HG03159 (cell line): ENCODE measurements around the gene ZDHHC15.
"Not testable (repeated sequence)": the region's sequence is repeated elsewhere in the genome, so short reads cannot be mapped to it uniquely, and the experiment has no call there.

Source experiments
- ATAC-seq: cut with Tn5 transposase; IDR thresholded peaks from one replicate; pipeline ENCODE4 v1.9.1; 2021; ENCODE audit warnings: mild to moderate bottlenecking, moderate library complexity; ENCODE audit not compliant: unreplicated experiment

ZDHHC15 gene, protein sequence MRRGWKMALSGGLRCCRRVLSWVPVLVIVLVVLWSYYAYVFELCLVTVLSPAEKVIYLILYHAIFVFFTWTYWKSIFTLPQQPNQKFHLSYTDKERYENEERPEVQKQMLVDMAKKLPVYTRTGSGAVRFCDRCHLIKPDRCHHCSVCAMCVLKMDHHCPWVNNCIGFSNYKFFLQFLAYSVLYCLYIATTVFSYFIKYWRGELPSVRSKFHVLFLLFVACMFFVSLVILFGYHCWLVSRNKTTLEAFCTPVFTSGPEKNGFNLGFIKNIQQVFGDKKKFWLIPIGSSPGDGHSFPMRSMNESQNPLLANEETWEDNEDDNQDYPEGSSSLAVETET

DNA sequence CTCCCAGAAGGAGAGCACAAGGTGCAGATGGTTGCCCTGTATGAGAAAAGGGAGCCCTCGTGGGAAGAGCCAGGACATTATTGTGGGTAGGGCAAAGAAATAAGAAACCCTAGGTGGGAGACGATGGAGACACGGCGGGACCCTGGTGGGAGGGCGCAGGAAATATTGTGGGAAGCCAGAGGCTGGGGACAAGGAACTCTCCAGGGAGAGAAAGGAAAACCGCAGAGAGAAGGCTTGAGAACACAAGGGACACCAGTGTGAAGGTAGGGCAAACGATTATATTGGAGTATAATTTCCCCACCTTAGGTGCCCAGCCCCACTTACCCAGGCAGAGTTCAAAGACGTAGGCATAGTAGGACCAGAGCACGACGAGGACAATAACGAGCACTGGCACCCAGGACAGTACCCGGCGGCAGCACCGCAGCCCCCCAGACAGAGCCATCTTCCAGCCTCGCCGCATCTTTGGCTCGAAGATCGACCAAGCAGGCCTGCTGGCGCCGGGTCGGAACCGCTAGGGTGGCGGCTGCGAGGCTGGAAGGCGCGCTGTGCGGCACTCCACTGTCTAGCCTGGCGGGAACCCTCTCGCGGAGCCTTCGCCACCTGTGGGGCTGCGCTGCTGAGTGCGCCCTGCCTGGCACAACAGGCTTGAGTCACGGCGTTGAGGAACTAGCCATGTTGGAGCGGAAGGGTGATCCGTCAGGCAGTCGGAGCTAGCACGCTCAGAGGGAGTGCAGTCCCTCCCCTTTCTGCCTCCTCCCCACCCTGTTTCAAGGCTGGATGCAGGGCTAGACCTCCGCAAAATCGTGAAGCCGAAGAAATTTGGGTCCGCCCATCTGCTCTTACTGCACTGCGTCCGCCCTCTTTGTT, at the start of gene ZDHHC15:
ZDHHC15 (minus strand) TSS at position 473 of the 867 bp plus-strand sequence; CDS start at position 460, 13 bp downstream.
- ATAC-seq = no peak

DNA sequence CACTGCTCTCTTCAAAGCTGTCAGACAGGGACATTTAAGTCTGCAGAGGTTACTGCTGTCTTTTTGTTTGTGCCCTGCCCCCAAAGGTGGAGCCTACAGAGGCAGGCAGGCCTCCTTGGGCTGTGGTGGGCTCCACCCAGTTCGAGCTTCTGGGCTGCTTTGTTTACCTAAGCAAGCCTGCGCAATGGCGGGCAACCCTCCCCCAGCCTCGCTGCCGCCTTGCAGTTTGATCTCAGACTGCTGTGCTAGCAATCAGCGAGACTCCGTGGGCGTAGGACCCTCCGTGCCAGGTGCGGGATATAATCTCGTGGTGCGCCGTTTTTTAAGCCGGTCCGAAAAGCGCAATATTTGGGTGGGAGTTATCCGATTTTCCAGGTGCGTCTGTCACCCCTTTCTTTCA, 37.7 kb upstream of the ZDHHC15 start:
- ATAC-seq = not testable (repeated sequence)

DNA sequence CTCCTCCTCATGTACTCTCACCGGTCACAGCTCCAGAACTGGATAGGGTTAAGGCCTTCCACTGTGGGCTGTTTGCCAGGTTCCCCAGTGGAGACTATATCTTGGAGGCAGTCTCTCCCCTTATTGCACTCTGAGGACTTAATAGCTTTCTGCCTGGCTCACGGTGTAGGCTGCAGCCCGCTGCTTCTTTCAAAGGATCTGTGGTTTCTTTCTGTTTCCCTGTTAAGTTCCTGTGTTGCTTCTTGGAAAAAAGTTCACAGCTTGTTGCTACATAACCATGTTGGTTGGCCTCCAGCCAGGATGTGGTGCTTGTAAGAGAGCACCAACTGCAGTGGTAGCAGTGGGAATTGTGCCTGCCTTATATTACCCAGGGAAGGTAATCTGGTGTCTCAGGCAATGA, 24.9 kb upstream of the ZDHHC15 start:
- no peak for ATAC-seq

DNA sequence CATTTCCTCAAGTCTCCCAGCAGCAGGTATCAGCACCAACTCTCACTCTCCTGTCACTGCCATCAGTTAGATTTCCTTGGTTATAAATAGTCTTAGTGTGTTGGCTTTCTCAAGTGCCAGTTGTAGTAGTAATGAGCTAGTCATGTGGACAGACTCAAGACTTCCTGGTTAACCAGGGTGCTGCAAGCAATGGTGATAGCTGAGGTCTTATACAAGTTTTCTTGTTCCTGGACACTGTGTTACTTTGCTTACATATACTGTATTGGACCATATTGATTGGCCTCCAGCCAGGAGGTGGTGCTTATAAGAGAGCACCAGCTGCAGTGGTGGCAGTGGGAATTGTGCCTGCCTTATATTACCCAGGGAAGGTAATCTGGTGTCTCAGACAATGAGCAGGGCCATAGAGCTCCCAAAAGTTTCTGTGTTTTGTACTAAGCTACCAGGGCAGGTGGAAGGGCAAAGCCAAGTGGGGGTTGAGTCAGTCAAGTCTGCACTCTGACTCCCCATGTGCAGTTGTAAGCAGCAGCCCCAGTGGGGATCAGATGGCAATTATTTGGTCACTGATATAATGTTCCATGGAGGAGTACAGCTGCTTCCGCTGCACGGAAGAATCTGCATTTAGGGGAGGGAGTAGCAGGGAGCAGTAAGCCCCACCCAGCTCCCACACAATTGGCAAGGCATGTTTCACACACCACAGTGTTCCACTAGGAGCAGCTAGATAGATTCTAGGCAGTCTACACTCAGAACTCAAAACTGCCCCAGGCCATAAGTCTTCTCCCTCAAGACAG, 24.1 kb upstream of the ZDHHC15 start:
- ATAC-seq = no peak

DNA sequence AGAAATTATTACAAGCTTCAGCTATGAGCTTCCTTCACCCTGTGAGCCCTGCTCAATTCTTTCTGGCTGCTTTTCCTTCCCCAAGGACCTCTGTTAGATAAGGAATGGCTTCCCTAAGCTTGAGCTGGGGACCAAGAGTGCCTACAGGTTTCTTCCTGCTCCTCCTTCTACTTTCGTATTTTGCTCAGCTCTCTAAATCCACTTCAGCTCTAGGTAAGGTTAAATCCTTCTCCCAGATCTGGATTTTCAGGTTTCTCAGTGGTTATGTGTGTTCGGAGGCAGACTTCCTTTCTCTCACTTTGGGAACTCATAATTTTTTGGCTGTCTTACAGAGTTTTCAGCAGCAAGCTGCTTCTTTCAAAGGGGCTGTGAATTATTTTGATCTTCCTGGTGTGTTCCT, 21.9 kb upstream of the ZDHHC15 start:
- ATAC-seq = no peak

DNA sequence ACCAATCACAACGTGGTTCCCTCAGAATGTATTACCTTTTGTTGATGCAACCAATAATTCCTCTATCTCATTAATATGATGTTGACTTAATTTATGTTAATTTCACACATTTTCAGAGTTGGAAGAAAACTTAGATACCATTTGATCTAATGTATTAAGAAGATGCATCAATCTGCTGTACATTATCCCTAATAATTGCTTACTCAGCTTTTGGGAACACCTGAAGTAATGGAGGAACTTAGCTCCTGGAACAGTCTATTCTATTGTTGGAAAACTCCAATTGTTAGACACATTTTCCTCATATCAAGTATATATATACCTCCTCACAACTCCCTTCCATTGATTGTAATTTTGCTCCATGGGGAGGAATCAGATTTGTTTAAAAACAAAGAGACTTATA, 38.9 kb downstream of the ZDHHC15 start:
- ATAC-seq = no peak

DNA sequence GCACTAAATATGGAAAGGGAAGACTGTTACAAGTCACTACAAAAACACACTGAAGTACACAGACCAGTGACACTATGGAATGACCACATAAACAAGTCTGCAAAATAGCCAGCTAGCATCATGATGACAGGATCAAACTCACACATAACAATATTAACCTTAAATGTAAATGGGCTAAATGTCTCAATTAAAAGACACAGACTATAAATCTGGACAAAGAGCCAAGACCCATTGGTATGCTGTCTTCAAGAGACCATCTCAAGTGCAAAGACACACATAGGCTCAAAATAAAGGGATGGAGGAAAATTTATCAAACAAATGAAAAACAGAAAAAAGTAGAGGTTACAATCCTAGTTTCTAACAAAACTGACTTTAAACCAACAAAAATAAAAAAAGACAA, 61.1 kb downstream of the ZDHHC15 start:
- ATAC-seq = not testable (repeated sequence)

DNA sequence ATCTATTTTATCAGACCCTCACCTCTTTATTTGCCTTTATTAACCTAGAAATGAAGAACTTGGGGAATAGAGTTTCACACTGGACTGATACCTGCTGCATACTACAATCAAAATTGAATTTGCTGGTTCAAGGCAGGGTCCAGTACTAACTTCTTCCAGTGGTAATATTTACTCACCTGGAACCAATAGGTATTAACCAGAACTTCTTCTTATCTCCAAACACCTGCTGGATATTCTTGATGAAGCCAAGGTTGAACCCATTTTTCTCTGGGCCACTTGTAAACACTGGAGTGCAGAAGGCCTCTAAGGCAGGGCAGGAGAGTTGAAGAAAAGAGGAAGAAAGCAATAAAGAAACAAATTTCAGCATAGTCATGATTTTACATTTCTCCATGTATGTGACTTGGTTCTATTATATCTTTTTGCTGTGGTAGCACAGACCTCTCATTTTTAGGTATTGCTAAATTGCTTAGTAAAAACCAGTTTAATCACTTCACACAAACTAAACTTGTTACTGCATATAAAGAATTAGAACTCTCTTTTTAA, 101.1 kb downstream of the ZDHHC15 start:
- no peak for ATAC-seq

DNA sequence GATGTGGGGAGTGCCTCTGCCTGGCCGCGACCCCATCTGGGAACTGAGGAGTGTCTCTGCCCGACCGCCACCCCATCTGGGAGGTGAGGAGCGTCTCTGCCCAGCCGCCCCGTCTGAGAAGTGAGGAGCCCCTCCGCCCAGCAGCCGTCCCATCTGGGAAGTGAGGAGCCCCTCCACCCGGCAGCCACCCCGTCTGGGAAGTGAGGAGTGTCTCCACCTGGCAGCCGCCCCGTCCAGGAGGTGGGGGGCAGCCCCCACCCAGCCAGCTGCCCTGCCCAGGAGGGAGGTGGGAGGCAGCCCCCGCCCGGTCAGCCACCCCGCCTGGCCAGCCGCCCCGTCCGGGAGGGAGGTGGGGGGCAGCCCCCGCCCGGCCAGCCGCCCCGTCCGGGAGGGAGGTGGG, 115.7 kb downstream of the ZDHHC15 start:
- ATAC-seq = not testable (repeated sequence)

DNA sequence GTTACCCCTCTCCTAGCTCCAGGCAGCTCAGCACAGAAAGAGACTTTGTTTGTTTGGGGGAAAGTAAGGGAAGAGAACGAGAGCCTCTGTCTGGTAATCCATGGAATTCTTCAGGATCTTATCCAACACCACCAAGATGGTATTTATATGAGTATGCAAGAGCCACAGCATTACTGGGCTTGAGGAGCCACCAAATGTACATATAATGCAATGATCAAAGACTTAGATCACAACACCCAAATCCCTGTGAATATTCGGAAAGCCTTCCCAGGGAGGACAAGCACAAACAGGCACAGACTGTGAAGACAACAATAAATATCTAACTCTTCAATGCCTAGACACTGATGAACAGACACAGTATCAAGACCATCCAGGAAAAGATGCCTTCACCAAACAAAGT, 132.4 kb downstream of the ZDHHC15 start:
- ATAC-seq = no peak

DNA sequence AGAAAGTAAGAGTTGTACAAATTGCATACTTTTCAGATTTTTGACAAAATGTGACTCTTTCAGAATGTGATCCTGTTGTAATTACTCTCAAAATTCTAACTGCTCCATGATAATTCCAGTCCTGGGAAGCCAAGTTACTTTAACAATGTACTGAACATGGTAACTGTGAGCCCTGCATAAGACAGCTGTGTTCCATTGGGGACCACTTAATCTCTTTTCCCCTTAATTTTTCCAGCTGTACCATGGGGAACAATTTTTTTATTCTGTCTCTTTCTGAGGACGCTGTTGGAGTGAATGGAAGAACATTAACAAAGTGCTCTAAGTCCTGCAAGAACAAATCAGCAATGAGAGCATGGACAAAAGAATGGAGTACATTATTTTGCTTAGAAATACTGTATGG, 153.1 kb downstream of the ZDHHC15 start:
- no peak for ATAC-seq

DNA sequence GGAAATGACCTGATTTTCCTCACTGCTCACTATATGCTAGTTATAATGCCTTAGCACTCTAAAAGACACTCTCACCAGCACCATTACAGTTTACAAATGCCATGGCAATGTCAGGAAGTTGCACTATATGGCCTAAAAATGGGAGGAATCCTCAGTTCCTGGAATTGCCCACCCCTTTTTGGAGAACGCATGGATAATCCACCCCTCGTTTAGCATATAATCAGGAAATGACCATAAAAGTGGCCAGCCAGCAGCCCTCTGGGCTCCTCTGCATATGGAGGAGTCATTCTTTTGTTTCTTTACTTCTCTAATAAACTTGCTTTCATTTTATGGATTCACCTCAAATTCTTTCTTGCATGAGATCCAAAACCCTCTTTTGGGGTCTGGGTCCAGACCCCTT, 156.0 kb downstream of the ZDHHC15 start:
- no peak for ATAC-seq

DNA sequence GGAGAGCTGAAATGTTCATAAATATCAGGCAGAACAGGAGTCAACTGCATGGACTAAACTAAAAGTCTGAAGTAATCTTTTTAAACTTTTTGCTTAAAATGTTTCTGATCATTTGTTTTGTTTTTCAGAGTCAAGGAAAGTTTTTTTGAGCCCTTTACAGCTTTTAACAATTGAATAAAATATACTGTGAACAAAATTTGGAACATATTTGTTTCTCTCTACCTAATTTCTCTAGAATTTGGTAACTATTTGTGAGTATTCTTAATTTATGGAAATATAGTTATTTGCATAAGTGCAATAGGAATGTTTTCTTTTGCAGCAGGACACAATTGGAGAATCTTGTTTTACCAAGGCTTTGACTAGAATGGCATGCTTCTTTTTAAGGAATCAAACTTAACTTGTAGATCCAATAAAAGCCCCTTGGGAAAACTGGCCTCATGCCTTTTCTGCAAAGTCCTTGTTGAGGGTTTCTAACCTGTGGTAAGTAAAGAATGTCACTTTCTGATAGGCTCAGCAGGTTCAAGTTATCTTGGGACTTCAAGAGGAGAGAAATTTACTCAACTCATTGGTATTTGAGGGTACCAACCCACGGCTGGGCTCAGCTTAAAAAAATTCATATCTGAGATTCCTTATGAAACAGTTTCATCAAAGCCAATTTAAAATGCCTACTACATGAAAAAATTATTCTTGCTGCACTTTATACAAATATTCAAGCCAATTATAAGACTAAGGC, 157.4 kb downstream of the ZDHHC15 start:
- no peak for ATAC-seq

DNA sequence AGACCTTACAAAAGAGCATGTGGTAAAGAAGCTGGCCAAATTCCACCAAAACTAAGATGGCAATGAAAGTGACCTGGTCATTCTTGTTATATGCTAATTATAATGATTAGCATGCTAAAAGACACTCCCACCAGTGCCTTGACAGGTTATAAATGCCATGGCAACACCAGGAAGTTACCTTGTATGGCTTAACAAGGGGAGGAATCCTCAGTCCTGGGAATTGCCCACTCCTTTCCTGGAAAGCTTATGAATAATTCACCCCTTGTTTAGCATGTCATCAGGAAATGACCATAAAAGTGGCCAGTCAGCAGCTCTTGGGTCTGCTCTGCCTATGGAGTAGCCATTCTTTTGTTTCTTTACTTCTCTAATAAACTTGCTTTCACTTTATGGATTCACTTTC, 161.0 kb downstream of the ZDHHC15 start:
- no peak for ATAC-seq

DNA sequence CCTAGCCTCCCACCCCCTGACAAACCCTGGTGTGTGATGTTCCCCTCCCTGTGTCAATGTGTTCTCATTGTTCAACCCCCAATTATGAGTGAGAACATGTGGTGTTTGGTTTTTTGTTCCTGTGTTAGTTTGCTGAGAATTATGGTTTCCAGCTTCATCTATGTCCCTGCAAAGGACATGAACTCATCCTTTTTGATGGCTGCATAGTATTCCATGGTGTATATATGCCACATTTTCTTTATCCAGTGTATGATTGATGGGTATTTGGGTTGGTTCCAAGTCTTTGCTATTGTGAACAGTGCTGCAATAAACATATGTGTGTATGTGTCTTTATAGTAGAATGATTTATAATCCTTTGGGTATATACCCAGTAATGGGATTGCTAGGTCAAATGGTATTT, 174.2 kb downstream of the ZDHHC15 start:
- not testable (repeated sequence) for ATAC-seq

DNA sequence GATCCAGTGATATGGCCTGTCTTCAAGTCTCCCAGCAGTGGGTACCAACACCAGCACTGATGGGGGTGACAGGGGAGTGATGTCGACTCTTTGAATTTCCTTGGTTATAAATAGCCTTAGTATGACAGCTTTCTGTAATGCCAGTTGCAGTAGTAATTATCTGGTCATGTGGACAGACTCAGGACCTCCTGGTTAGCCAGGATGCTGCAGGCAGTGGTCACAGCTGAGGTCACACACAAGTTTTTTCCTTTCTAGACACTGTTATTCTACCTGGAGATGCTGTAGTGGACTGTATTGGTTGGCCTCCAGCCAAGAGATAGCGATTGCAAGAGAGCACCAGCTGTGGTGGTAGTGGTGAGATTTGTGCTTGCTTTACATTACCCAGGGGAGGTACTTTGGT, 185.3 kb downstream of the ZDHHC15 start:
- ATAC-seq = no peak

DNA sequence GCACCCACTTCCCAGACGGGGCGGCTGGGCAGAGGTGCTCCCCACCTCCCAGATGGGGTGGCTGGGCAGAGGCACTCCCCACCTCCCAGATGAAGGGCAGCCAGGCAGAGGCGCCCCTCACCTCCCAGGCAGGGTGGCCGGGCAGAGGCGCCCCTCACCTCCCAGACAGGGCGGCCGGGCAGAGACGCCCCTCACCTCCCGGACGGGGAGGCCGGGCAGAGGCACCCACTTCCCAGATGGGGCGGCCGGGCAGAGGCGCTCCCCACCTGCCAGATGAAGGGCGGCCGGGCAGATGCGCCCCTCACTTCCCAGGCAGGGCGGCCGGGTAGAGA, 187.7 kb downstream of the ZDHHC15 start:
- ATAC-seq = no peak

DNA sequence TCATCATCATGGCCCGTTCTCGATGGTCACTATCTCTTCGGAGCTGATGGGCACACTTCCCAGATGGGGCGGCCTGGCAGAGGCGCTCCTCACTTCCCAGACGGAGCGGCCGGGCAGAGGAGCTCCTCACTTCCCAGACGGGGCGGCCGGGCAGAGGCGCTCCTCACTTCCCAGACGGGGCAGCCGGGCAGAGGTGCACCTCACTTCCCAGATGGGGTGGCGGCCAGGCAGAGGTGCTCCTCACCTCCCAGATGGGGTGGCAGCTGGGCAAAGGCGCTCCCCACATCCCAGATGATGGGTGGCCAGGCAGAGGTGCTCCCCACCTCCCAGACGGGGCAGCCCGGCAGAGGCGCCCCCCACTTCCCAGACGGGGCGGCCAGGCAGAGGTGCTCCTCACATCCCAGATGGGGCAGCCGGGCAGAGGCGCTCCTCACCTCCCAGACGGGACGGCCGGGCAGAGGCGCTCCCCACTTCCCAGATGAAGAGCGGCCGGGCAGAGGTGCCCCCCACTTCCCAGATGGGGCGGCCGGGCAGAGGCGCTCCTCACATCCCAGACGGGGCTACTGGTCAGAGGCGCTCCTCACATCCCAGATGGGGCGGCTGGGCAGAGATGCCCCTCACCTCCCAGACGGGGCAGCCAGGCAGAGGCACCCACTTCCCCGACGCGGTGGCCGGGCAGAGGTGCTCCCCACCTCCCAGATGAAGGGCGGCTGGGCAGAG, 188.3 kb downstream of the ZDHHC15 start:
- ATAC-seq = not testable (repeated sequence)

DNA sequence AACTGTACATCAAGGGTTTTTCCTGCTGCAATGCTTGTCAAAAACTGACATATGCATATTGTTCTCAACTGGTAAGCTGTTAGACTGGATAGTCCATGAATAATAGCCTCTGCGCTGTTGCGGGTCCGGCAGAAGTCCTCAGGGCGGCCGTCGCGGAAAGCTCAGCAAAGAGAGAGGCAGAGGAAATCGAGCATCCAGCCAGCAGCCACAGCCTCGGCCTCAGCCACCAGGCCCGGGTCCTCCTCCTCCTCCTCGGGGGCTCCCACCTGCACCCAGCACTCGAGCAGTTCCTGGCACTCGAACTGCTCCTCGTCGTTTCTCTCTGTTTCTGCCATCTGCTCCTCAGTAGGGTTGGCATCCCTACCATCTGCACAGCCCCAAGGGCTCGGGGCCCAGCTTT, 195.2 kb downstream of the ZDHHC15 start:
- no peak for ATAC-seq
